Measurements from ENCODE around the gene ZMYM2. TPM values are rescaled to one million over a fixed set of nuclear protein-coding genes. Genes with fewer than 3 reads are reported as not detected.

The ZMYM2 gene
- polyA plus RNA-seq, 2 of the 4 experiments (the other 2 are of a cell fraction), result 21.7 to 56.7 TPM

DNA sequence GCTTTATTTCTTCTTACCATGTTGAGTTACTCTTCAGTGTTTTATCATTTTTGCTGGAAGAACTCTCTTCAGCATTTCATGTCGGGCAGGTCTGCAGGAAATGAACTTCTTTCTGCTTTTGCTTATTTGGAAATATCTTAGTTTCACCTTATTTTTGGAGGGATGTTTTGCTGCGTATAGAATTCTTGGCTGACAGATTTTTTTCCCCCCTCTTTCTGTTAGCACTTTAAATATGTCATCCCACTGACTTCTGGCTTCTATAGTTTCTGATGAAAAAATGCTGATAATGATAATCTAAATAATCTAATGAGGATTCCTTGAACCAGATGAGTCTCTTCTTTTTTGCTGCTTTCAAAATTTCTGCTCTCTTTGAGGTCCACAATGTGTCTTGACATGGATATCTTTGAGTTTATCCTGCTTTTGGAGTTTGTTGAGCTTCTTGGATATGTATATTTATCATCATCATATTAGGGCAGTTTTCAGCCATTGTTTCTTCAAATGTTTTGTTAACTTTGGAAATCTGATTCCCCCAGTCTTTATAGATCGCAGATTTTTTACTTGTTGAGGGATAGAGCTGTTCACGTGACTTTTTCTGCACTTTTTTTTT lies 20.4 kb downstream of the ZMYM2 start (continued):
- TF ChIP-seq MAFK (IDR thresholded peaks at IDR 0.05; ENCODE audit: partially characterized antibody), result no peak

GRCh38 chr13:19981685-19982238 lies 23.2 kb downstream of the ZMYM2 start:
- H3K27ac ChIP-seq, result no peak overlapping the region
- no peak overlapping the region for H3K4me3 ChIP-seq
- ChIA-PET POLR2A (interaction anchor here (0.6 kb wide), 1 partner anchor 74 kb away, joined by 3 read pairs; no protein-coding TSS in a partner anchor), CTCF (no interaction called here)
- TF ChIP-seq JUNB (IDR thresholded peaks at IDR 0.05) (no peak), GATA3 (IDR thresholded peaks at IDR 0.05; ENCODE audit: borderline replicate concordance) (no peak), EHF (CRISPR knock-in tag; IDR thresholded peaks at IDR 0.05) (no peak), CHD4 (IDR thresholded peaks at IDR 0.05; ENCODE audit: borderline replicate concordance) (no peak), TFCP2L1 (CRISPR knock-in tag; IDR thresholded peaks at IDR 0.05) (no peak), HOXB5 (CRISPR knock-in tag; IDR thresholded peaks at IDR 0.05) (no peak), RNF2 (IDR thresholded peaks at IDR 0.05; ENCODE audit: borderline replicate concordance, low read depth) (no peak), HMGXB4 (CRISPR knock-in tag; IDR thresholded peaks at IDR 0.05; ENCODE audit: borderline replicate concordance) (no peak), ATOH8 (CRISPR knock-in tag; IDR thresholded peaks at IDR 0.05; ENCODE audit: low read depth) (no peak)
- TF ChIP-seq, protein P1, sequence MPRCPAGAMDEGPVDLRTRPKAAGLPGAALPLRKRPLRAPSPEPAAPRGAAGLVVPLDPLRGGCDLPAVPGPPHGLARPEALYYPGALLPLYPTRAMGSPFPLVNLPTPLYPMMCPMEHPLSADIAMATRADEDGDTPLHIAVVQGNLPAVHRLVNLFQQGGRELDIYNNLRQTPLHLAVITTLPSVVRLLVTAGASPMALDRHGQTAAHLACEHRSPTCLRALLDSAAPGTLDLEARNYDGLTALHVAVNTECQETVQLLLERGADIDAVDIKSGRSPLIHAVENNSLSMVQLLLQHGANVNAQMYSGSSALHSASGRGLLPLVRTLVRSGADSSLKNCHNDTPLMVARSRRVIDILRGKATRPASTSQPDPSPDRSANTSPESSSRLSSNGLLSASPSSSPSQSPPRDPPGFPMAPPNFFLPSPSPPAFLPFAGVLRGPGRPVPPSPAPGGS (IDR thresholded peaks at IDR 0.05), result no peak
- TF ChIP-seq, protein P2, sequence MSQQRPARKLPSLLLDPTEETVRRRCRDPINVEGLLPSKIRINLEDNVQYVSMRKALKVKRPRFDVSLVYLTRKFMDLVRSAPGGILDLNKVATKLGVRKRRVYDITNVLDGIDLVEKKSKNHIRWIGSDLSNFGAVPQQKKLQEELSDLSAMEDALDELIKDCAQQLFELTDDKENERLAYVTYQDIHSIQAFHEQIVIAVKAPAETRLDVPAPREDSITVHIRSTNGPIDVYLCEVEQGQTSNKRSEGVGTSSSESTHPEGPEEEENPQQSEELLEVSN (IDR thresholded peaks at IDR 0.05; ENCODE audit: borderline replicate concordance, low read depth), result no peak
- TF ChIP-seq, protein P3, sequence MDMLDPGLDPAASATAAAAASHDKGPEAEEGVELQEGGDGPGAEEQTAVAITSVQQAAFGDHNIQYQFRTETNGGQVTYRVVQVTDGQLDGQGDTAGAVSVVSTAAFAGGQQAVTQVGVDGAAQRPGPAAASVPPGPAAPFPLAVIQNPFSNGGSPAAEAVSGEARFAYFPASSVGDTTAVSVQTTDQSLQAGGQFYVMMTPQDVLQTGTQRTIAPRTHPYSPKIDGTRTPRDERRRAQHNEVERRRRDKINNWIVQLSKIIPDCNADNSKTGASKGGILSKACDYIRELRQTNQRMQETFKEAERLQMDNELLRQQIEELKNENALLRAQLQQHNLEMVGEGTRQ (IDR thresholded peaks at IDR 0.05), result no peak
- DNase-seq (ENCODE audit: low read depth in 1 of 2, low spot score in 1 of 2) (no peak), FAIRE-seq (no peak), ATAC-seq (no peak)
- no peaks in the 10 kb centered on the region for H3K4me1 ChIP-seq
- 92% methylated on average over 3 of the region's 3 CpGs for WGBS (ENCODE audit: missing lambda C conversion rate)
- H3K9me3 ChIP-seq, result 0 out of 3 replicates have a peak, but pooled peaks cover 4% of the 10 kb centered on the region
- no peak overlapping the region for H3K4me2 ChIP-seq

GRCh38 chr13:19982447-19983043 lies 24.0 kb downstream of the ZMYM2 start:
- WGBS (ENCODE audit: missing lambda C conversion rate), result 88% methylated on average over 5 of the region's 5 CpGs
- Histone ChIP-seq H3K4me2 (no peak overlapping the region), H3K27ac (no peak overlapping the region), H3K4me3 (no peak overlapping the region), H3K4me1 (no peaks in the 10 kb centered on the region), H3K9me3 (0 out of 3 replicates have a peak, but pooled peaks cover 4% of the 10 kb centered on the region)
- DNase-seq (ENCODE audit: low read depth in 1 of 2, low spot score in 1 of 2) (no peak), ATAC-seq (no peak), FAIRE-seq (no peak)
- CTCF ChIA-PET, result no interaction called here
- POLR2A ChIA-PET, result no interaction called here
- TF ChIP-seq POLR2A (IDR thresholded peaks at IDR 0.05; ENCODE audit: low read length) (no peak), NPAS2 (CRISPR knock-in tag; IDR thresholded peaks at IDR 0.05; ENCODE audit: borderline replicate concordance) (no peak), ELK1 (IDR thresholded peaks at IDR 0.05; ENCODE audit: low read depth, low read length) (no peak), EHF (CRISPR knock-in tag; IDR thresholded peaks at IDR 0.05) (no peak), FOSB (CRISPR knock-in tag; IDR thresholded peaks at IDR 0.05) (no peak), RAD21 (conservative IDR thresholded peaks at IDR 0.05 in 1 of 2, IDR thresholded peaks at IDR 0.05 in 1 of 2) (no peak), BHLHE40 (IDR thresholded peaks at IDR 0.05; ENCODE audit: low read depth, low read length) (no peak), HES2 (IDR thresholded peaks at IDR 0.05) (no peak), FOXS1 (CRISPR knock-in tag; IDR thresholded peaks at IDR 0.05) (no peak), HOXB5 (CRISPR knock-in tag; IDR thresholded peaks at IDR 0.05) (no peak), NR3C1 (IDR thresholded peaks at IDR 0.05) (no peak)
- TF ChIP-seq, protein P4, sequence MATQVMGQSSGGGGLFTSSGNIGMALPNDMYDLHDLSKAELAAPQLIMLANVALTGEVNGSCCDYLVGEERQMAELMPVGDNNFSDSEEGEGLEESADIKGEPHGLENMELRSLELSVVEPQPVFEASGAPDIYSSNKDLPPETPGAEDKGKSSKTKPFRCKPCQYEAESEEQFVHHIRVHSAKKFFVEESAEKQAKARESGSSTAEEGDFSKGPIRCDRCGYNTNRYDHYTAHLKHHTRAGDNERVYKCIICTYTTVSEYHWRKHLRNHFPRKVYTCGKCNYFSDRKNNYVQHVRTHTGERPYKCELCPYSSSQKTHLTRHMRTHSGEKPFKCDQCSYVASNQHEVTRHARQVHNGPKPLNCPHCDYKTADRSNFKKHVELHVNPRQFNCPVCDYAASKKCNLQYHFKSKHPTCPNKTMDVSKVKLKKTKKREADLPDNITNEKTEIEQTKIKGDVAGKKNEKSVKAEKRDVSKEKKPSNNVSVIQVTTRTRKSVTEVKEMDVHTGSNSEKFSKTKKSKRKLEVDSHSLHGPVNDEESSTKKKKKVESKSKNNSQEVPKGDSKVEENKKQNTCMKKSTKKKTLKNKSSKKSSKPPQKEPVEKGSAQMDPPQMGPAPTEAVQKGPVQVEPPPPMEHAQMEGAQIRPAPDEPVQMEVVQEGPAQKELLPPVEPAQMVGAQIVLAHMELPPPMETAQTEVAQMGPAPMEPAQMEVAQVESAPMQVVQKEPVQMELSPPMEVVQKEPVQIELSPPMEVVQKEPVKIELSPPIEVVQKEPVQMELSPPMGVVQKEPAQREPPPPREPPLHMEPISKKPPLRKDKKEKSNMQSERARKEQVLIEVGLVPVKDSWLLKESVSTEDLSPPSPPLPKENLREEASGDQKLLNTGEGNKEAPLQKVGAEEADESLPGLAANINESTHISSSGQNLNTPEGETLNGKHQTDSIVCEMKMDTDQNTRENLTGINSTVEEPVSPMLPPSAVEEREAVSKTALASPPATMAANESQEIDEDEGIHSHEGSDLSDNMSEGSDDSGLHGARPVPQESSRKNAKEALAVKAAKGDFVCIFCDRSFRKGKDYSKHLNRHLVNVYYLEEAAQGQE (IDR thresholded peaks at IDR 0.05), result no peak

Measured in A549 (cell line).